IMR-90 (cell line): ENCODE data around the gene HEATR3. TPM values are rescaled to one million over a fixed set of nuclear protein-coding genes. Genes with fewer than 3 reads are reported as not detected.

ENCODE experiments used
- ATAC-seq: fragments of 200-7000 bp; cut with Tn5 transposase; 2 replicates; pipeline ENCODE4 v1.9.1; 2020; ENCODE audit warnings: low read depth, mild to moderate bottlenecking, moderate library complexity
- BruUV-seq: library from RNA; stranded (reverse); fragments of 400-500 nt; replicated peaks from 2 replicates; lab custom pipeline; 2021; lab: Mats Ljungman, UMichigan
- CTCF ChIA-PET: fragments of 300-600 bp; formaldehyde crosslinking; extraction: SDS; loops from one replicate; lab custom pipeline; 2021; ENCODE audit warnings: antibody characterized with exemption; lab: Yijun Ruan, JAX
- POLR2A ChIA-PET: fragments of 300-600 bp; sonication (Branson Sonifier 250); formaldehyde crosslinking; loops from one replicate; lab custom pipeline; 2022; ENCODE audit warnings: antibody characterized with exemption; ENCODE audit not compliant: unreplicated experiment; lab: Charles Lee
- DNase-seq: peaks from one replicate; pipeline ENCODE4 v3.0.0; 2013
- H2AFZ ChIP-seq: replicated peaks from 2 replicates; pipeline ENCODE3; 2013; ENCODE audit warnings: low read length, mild to moderate bottlenecking; ENCODE audit not compliant: poor library complexity
- H2AK5ac ChIP-seq: 2 replicates; pipeline ENCODE4 v1.6.1; 2013; ENCODE audit warnings: low read depth, low read length, inconsistent platforms
- H2AK9ac ChIP-seq: replicated peaks from 2 replicates; pipeline ENCODE3; 2013; ENCODE audit warnings: mild to moderate bottlenecking, low read depth, low read length, moderate library complexity; ENCODE audit not compliant: poor library complexity
- H2BK120ac ChIP-seq: 2 replicates; pipeline ENCODE4 v1.6.1; 2013; ENCODE audit warnings: low read depth, low read length, inconsistent platforms
- H2BK15ac ChIP-seq: 3 replicates; pipeline ENCODE4 v1.6.1; 2013; ENCODE audit warnings: low read depth, low read length, inconsistent platforms
- H2BK20ac ChIP-seq: 2 replicates; pipeline ENCODE4 v1.6.1; 2013; ENCODE audit warnings: low read depth, mild to moderate bottlenecking, inconsistent platforms, low read length, moderate library complexity
- H2BK5ac ChIP-seq: 2 replicates; pipeline ENCODE4 v1.6.1; 2013; ENCODE audit warnings: mild to moderate bottlenecking, low read depth, low read length, inconsistent platforms; ENCODE audit not compliant: poor library complexity, severe bottlenecking
- H3K14ac ChIP-seq: replicated peaks from 2 replicates; pipeline ENCODE4 v1.6.1; 2013; ENCODE audit warnings: low read depth, low read length, inconsistent platforms
- H3K18ac ChIP-seq: 2 replicates; pipeline ENCODE4 v1.6.1; 2013; ENCODE audit warnings: low read depth, low read length, control low read depth
- H3K23ac ChIP-seq: 2 replicates; pipeline ENCODE4 v1.6.1; 2013; ENCODE audit warnings: low read depth, low read length, inconsistent platforms
- H3K27ac ChIP-seq: 2 replicates; pipeline ENCODE4 v1.5.1; 2013; ENCODE audit warnings: mild to moderate bottlenecking, control low read depth, low read length; ENCODE audit not compliant: insufficient read depth
- H3K27me3 ChIP-seq: 2 replicates; pipeline ENCODE4 v1.6.1; 2013; ENCODE audit warnings: low read length; ENCODE audit not compliant: control insufficient read depth, insufficient read depth
- H3K36me3 ChIP-seq: 2 replicates; pipeline ENCODE4 v1.6.1; 2013; ENCODE audit warnings: low read length, mixed read lengths; ENCODE audit not compliant: control insufficient read depth, insufficient read depth
- H3K4ac ChIP-seq: 2 replicates; pipeline ENCODE4 v1.6.1; 2013; ENCODE audit warnings: low read depth, low read length, inconsistent platforms
- H3K4me1 ChIP-seq: 2 replicates; pipeline ENCODE4 v1.6.1; 2013; ENCODE audit warnings: low read length, mixed read lengths; ENCODE audit not compliant: control insufficient read depth, insufficient read depth
- H3K4me2 ChIP-seq: 2 replicates; pipeline ENCODE4 v1.6.1; 2013; ENCODE audit warnings: low read depth, mild to moderate bottlenecking, control low read depth, low read length, moderate library complexity
- H3K4me3 ChIP-seq: 2 replicates; pipeline ENCODE4 v1.5.1; 2013; ENCODE audit warnings: low read depth, mild to moderate bottlenecking, control low read depth, low read length, moderate library complexity; ENCODE audit not compliant: insufficient read depth
- H3K56ac ChIP-seq: 2 replicates; pipeline ENCODE4 v1.6.1; 2013; ENCODE audit warnings: low read length, inconsistent platforms; ENCODE audit not compliant: insufficient read depth; ENCODE audit errors: extremely low read depth
- H3K79me1 ChIP-seq, 2 experiments: 2 replicates each; pipeline ENCODE4 v1.6.1; 2013; ENCODE audit warnings: low read length in 2 of 2, inconsistent platforms in 1 of 2, low read depth in 1 of 2
- H3K9ac ChIP-seq: 2 replicates; pipeline ENCODE4 v1.6.1; 2013; ENCODE audit warnings: low read depth, low read length, control low read depth
- H3K9me1 ChIP-seq: 2 replicates; pipeline ENCODE4 v1.6.1; 2013; ENCODE audit warnings: low read length, inconsistent platforms; ENCODE audit not compliant: insufficient read depth
- H3K9me3 ChIP-seq: 2 replicates; pipeline ENCODE4 v1.6.1; 2013; ENCODE audit warnings: low read length; ENCODE audit not compliant: control insufficient read depth, insufficient read depth
- H4K20me1 ChIP-seq: 2 replicates; pipeline ENCODE4 v1.6.1; 2013; ENCODE audit warnings: low read length, inconsistent platforms; ENCODE audit not compliant: insufficient read depth
- H4K5ac ChIP-seq: 2 replicates; pipeline ENCODE4 v1.6.1; 2013; ENCODE audit warnings: mild to moderate bottlenecking, low read depth, low read length, control low read depth
- H4K8ac ChIP-seq, 2 experiments: 2 replicates each; pipeline ENCODE4 v1.6.1; 2013; ENCODE audit warnings: low read depth in 2 of 2, low read length in 2 of 2, control low read depth in 1 of 2, inconsistent platforms in 1 of 2
- H4K91ac ChIP-seq: 2 replicates; pipeline ENCODE4 v1.6.1; 2013; ENCODE audit warnings: low read depth, low read length, inconsistent platforms; ENCODE audit not compliant: insufficient read depth
- BHLHE40 ChIP-seq: fragments of 150-350 bp; IDR thresholded peaks from 2 replicates; pipeline ENCODE4 v1.6.1; 2016; ENCODE audit warnings: mild to moderate bottlenecking, low read depth, low read length
- CEBPB ChIP-seq: IDR thresholded peaks from 2 replicates; pipeline ENCODE4 v1.6.1; 2012; ENCODE audit warnings: low read depth, low read length, improper control_type of control experiment
- CHD1 ChIP-seq: IDR thresholded peaks from 2 replicates; pipeline ENCODE4 v1.6.1; 2012; ENCODE audit warnings: low read depth, low read length, improper control_type of control experiment
- CTCF ChIP-seq: conservative IDR thresholded peaks from 2 replicates; pipeline ENCODE4 v1.5.1; 2012; ENCODE audit warnings: mild to moderate bottlenecking, low read depth, low read length, improper control_type of control experiment
- ELK1 ChIP-seq: fragments of 150-350 bp; IDR thresholded peaks from 2 replicates; pipeline ENCODE4 v1.6.1; 2016; ENCODE audit warnings: low read depth, mild to moderate bottlenecking, low read length, moderate library complexity, borderline replicate concordance
- FOS ChIP-seq: fragments of 150-350 bp; IDR thresholded peaks from 2 replicates; pipeline ENCODE4 v1.6.1; 2016; ENCODE audit warnings: low read depth, low read length
- MAFK ChIP-seq: IDR thresholded peaks from 2 replicates; pipeline ENCODE4 v1.6.1; 2012; ENCODE audit warnings: low read depth, low read length, improper control_type of control experiment
- MAZ ChIP-seq: IDR thresholded peaks from 2 replicates; pipeline ENCODE4 v1.6.1; 2012; ENCODE audit warnings: low read depth, mild to moderate bottlenecking, low read length, improper control_type of control experiment, moderate library complexity, borderline replicate concordance
- MXI1 ChIP-seq: IDR thresholded peaks from 2 replicates; pipeline ENCODE4 v1.6.1; 2012; ENCODE audit warnings: low read depth, mild to moderate bottlenecking, low read length, moderate library complexity, borderline replicate concordance
- NFE2L2 ChIP-seq: fragments of 150-350 bp; IDR thresholded peaks from 2 replicates; pipeline ENCODE4 v1.6.1; 2016; ENCODE audit warnings: low read depth, mild to moderate bottlenecking, low read length
- POLR2A ChIP-seq: IDR thresholded peaks from 2 replicates; pipeline ENCODE4 v1.6.1; 2012; ENCODE audit warnings: mild to moderate bottlenecking, low read depth, low read length
- RAD21 ChIP-seq: IDR thresholded peaks from 2 replicates; pipeline ENCODE4 v1.6.1; 2012; ENCODE audit warnings: low read length, improper control_type of control experiment
- RCOR1 ChIP-seq: IDR thresholded peaks from 2 replicates; pipeline ENCODE4 v1.6.1; 2012; ENCODE audit warnings: mild to moderate bottlenecking, low read length, improper control_type of control experiment; ENCODE audit not compliant: insufficient replicate concordance
- RFX5 ChIP-seq: IDR thresholded peaks from 2 replicates; pipeline ENCODE4 v1.8.0; 2012; ENCODE audit warnings: low read depth, mild to moderate bottlenecking, low read length, moderate library complexity
- SMC3 ChIP-seq: fragments of 150-350 bp; IDR thresholded peaks from 2 replicates; pipeline ENCODE4 v1.6.1; 2016; ENCODE audit warnings: low read depth, mild to moderate bottlenecking, antibody characterized with exemption, low read length, moderate library complexity
- USF2 ChIP-seq: fragments of 150-350 bp; IDR thresholded peaks from 2 replicates; pipeline ENCODE4 v1.6.1; 2017; ENCODE audit warnings: mild to moderate bottlenecking, antibody characterized with exemption, low read length, low read depth
- WGBS, 2 experiments: methylation state at CpG; one replicate each; pipeline versions ENCODE4 v1.1.5 to v1.1.7; 2013; ENCODE audit warnings: missing lambda C conversion rate in 2 of 2; ENCODE audit not compliant: insufficient read length in 1 of 2; ENCODE audit errors: extremely low coverage in 2 of 2; 5-methylcytosine and 5-hydroxymethylcytosine counted together
- dilution Hi-C: fragments of 300-500 bp; cut with HindIII; formaldehyde crosslinking; loops from one replicate; pipeline ENCODE4 v1.14.3; 2018; ENCODE audit warnings: low sequenced_read_pairs; ENCODE audit not compliant: unreplicated experiment
- in situ Hi-C: fragments of 300-500 bp; cut with MboI; formaldehyde crosslinking; loops from 3 replicates; pipeline ENCODE4 v1.14.3; 2019; ENCODE audit warnings: low sequenced_read_pairs, inconsistent platforms, mixed read lengths
- intact Hi-C: fragments of 100-400 bp; cut with micrococcal nuclease; formaldehyde crosslinking; loops from 2 replicates; pipeline ENCODE4 v1.10.0; 2022
- polyA plus RNA-seq, 3 experiments: library from polyadenylated mRNA; depleted of rRNA; stranded (reverse); fragments of >200 nt; gene quantifications; 2 replicates each; pipeline ENCODE4 v1.2.3, GENCODE V29; 2012; ENCODE audit warnings: low replicate concordance in 1 of 3
- total RNA-seq: library from RNA; depleted of rRNA; stranded (reverse); fragments of >200 nt; gene quantifications from 2 replicates; pipeline ENCODE4 v1.2.3, GENCODE V29; 2012

Gene HEATR3
- total and polyA plus RNA-seq, 2 of the 4 experiments (the other 2 are of a cell fraction), result 9.4 to 21.1 TPM

GRCh38 chr16:50061326-50061725 is 4.4 kb upstream of the HEATR3 start:
- POLR2A ChIA-PET, result no interaction called here
- WGBS, 2 experiments, result no CpG with 5 or more reads among the region's 1 CpG
- TF ChIP-seq MAZ, result no peak
- no peak for TF ChIP-seq RFX5
- no peak for TF ChIP-seq NFE2L2
- no peak for TF ChIP-seq ELK1
- no peak for TF ChIP-seq CEBPB
- no peak for TF ChIP-seq POLR2A
- TF ChIP-seq SMC3, result no peak
- no peak for TF ChIP-seq FOS
- no peak for TF ChIP-seq RCOR1
- TF ChIP-seq USF2, result no peak
- no peak for TF ChIP-seq MAFK
- no peak for TF ChIP-seq CHD1
- no peak for TF ChIP-seq MXI1
- no peak for TF ChIP-seq CTCF
- no peak for TF ChIP-seq BHLHE40
- no peak for TF ChIP-seq RAD21

More at GRCh38 chr16:50061326-50061725, 4.4 kb upstream of the HEATR3 start:
- H3K14ac ChIP-seq, result no peak overlapping the region
- CTCF ChIA-PET, result no interaction called here
- H4K5ac ChIP-seq, result no peak overlapping the region
- H3K56ac ChIP-seq, result no peak overlapping the region
- H3K4me2 ChIP-seq, result no peak overlapping the region
- H3K36me3 ChIP-seq, result no peaks in the 10 kb centered on the region
- H3K18ac ChIP-seq, result no peak overlapping the region
- no peaks in the 10 kb centered on the region for H3K79me1 ChIP-seq
- H4K91ac ChIP-seq, result no peak overlapping the region
- DNase-seq, result no peak
- no peak overlapping the region for H2AK5ac ChIP-seq
- no peak overlapping the region for H4K8ac ChIP-seq
- peaks cover 3% of the 10 kb centered on the region; the same call in 1 of the 2 replicates for H3K9me1 ChIP-seq
- H3K9ac ChIP-seq, result no peak overlapping the region
- peaks cover 4% of the 10 kb centered on the region; the same call in 1 of the 2 replicates for H4K20me1 ChIP-seq
- H3K9me3 ChIP-seq, result peaks cover 3% of the 10 kb centered on the region
- H2AFZ ChIP-seq, result no peak overlapping the region
- ATAC-seq, result no peak
- no peaks in the 10 kb centered on the region for H3K27me3 ChIP-seq
- no peak overlapping the region for H3K27ac ChIP-seq
- H3K4me3 ChIP-seq, result no peak overlapping the region
- no peak overlapping the region for H2AK9ac ChIP-seq
- H3K4me1 ChIP-seq, result no peaks in the 10 kb centered on the region
- no peak overlapping the region for H2BK15ac ChIP-seq
- H2BK5ac ChIP-seq, result no peak overlapping the region
- H3K23ac ChIP-seq, result no peak overlapping the region
- no TSS peak for BruUV-seq
- in situ Hi-C loops (no loop called here), dilution Hi-C loops (no loop called here), intact Hi-C loops (no loop called here)
- no peak overlapping the region for H2BK120ac ChIP-seq
- H3K4ac ChIP-seq, result no peak overlapping the region
- H2BK20ac ChIP-seq, result no peak overlapping the region
